OCI-LY1 (cell line): ENCODE data around the gene TRAPPC3.

Experiments used
- H2AFZ ChIP-seq: fragments of 200-600 bp; sonication (generic), shearing (Covaris generic); 2 replicates; pipeline ENCODE4 v1.6.0; 2014; ENCODE audit warnings: antibody characterized with exemption, mild to moderate bottlenecking, low read length
- H3F3A ChIP-seq: fragments of 200-600 bp; sonication (generic), shearing (Covaris generic); 2 replicates; pipeline ENCODE4 v1.6.0; 2014; ENCODE audit warnings: mild to moderate bottlenecking, antibody characterized with exemption, low read length, moderate library complexity; ENCODE audit not compliant: insufficient read depth
- H3K27ac ChIP-seq: fragments of 200-600 bp; sonication (generic); 2 replicates; pipeline ENCODE4 v1.5.1; 2014; ENCODE audit warnings: low read length, mixed run types, mild to moderate bottlenecking, low read depth; ENCODE audit not compliant: poor library complexity, severe bottlenecking
- H3K27me3 ChIP-seq: fragments of 200-600 bp; sonication (generic); 2 replicates; pipeline ENCODE4 v1.6.0; 2014; ENCODE audit warnings: antibody characterized with exemption, mild to moderate bottlenecking, low read length, moderate library complexity; ENCODE audit not compliant: insufficient read depth
- H3K36me3 ChIP-seq: fragments of 200-600 bp; sonication (generic); 2 replicates; pipeline ENCODE4 v1.6.1; 2014; ENCODE audit warnings: mild to moderate bottlenecking, antibody characterized with exemption, low read length, moderate library complexity, mixed read lengths; ENCODE audit not compliant: insufficient read depth
- H3K4me1 ChIP-seq: fragments of 200-600 bp; sonication (generic); 2 replicates; pipeline ENCODE4 v1.5.1; 2014; ENCODE audit warnings: mild to moderate bottlenecking, low read length, moderate library complexity; ENCODE audit not compliant: insufficient read depth, severe bottlenecking
- H3K4me2 ChIP-seq: fragments of 200-600 bp; sonication (generic), shearing (Covaris generic); 2 replicates; pipeline ENCODE4 v1.6.1; 2014; ENCODE audit warnings: low read length
- H3K4me3 ChIP-seq: fragments of 200-600 bp; sonication (generic); 2 replicates; pipeline ENCODE4 v1.5.1; 2014; ENCODE audit warnings: low read length, low read depth, mild to moderate bottlenecking, mixed read lengths; ENCODE audit not compliant: poor library complexity, severe bottlenecking
- H3K79me2 ChIP-seq: fragments of 200-600 bp; shearing (Covaris generic); 2 replicates; pipeline ENCODE4 v1.6.1; 2016; ENCODE audit warnings: mixed run types, low read length, mixed read lengths; ENCODE audit not compliant: insufficient read depth
- H3K9ac ChIP-seq: fragments of 200-600 bp; sonication (generic), shearing (Covaris generic); 2 replicates; pipeline ENCODE4 v1.6.1; 2014; ENCODE audit warnings: mild to moderate bottlenecking, low read length, mixed read lengths
- H3K9me2 ChIP-seq: fragments of 200-600 bp; sonication (generic), shearing (Covaris generic); 2 replicates; pipeline ENCODE4 v1.6.1; 2014; ENCODE audit warnings: low read depth, mild to moderate bottlenecking, low read length, mixed read lengths
- H3K9me3 ChIP-seq: fragments of 200-600 bp; shearing (Covaris generic); 2 replicates; pipeline ENCODE4 v1.6.1; 2014; ENCODE audit warnings: low read length, mixed read lengths
- H4K20me1 ChIP-seq: fragments of 200-600 bp; sonication (generic), shearing (Covaris generic); 2 replicates; pipeline ENCODE4 v1.6.0; 2016; ENCODE audit warnings: mild to moderate bottlenecking, low read length; ENCODE audit not compliant: insufficient read depth
- EZH2 ChIP-seq: fragments of 200-600 bp; sonication (generic), shearing (Covaris generic); IDR thresholded peaks from 2 replicates; pipeline ENCODE4 v1.8.0; 2017; ENCODE audit warnings: borderline replicate concordance, mixed run types, mild to moderate bottlenecking, antibody characterized with exemption, low read length, moderate library complexity, mixed read lengths
- TF ChIP-seq, protein P1 (sequence below): fragments of 200-600 bp; sonication (generic), shearing (Covaris generic); IDR thresholded peaks from 2 replicates; pipeline ENCODE4 v1.5.1; 2017; ENCODE audit warnings: mild to moderate bottlenecking, antibody characterized with exemption, low read length, moderate library complexity, mixed read lengths

Gene TRAPPC3

DNA sequence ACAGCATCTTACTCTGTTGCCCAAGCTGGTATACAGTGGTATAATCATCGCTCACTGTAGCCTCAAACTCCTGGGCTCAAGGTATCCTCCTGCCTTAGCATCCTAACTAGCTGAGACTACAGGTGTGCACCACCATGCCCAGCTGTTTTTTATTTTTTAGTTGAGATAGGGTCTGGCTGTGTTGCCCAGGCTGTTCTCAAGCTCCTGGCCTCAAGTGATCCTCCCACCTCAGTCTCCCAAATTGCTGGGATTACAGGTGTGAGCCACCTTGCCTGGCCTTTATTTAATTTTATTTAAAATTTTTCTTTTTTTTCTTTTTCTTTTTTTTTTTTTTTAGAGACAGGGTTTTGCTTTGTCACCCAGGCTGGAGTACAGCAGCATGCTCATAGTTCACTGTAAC lies 15.9 kb upstream of the TRAPPC3 start:
- no peak overlapping the region for H3K9ac ChIP-seq
- no peaks in the 10 kb centered on the region for H3K9me3 ChIP-seq
- H3K4me2 ChIP-seq = no peak overlapping the region
- TF ChIP-seq, protein P1, sequence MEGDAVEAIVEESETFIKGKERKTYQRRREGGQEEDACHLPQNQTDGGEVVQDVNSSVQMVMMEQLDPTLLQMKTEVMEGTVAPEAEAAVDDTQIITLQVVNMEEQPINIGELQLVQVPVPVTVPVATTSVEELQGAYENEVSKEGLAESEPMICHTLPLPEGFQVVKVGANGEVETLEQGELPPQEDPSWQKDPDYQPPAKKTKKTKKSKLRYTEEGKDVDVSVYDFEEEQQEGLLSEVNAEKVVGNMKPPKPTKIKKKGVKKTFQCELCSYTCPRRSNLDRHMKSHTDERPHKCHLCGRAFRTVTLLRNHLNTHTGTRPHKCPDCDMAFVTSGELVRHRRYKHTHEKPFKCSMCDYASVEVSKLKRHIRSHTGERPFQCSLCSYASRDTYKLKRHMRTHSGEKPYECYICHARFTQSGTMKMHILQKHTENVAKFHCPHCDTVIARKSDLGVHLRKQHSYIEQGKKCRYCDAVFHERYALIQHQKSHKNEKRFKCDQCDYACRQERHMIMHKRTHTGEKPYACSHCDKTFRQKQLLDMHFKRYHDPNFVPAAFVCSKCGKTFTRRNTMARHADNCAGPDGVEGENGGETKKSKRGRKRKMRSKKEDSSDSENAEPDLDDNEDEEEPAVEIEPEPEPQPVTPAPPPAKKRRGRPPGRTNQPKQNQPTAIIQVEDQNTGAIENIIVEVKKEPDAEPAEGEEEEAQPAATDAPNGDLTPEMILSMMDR = no peak
- no peak for TF ChIP-seq EZH2
- peaks cover 11% of the 10 kb centered on the region; the same call in 1 of the 2 replicates for H3K36me3 ChIP-seq
- H3K4me3 ChIP-seq = no peak overlapping the region
- H3K79me2 ChIP-seq = peaks cover 22% of the 10 kb centered on the region
- no peak overlapping the region for H2AFZ ChIP-seq
- no peaks in the 10 kb centered on the region for H3K27me3 ChIP-seq
- peaks cover 73% of the 10 kb centered on the region for H3K4me1 ChIP-seq
- no peaks in the 10 kb centered on the region for H4K20me1 ChIP-seq
- H3F3A ChIP-seq = no peaks in the 10 kb centered on the region
- no peaks in the 10 kb centered on the region for H3K9me2 ChIP-seq
- H3K27ac ChIP-seq = no peak overlapping the region

DNA sequence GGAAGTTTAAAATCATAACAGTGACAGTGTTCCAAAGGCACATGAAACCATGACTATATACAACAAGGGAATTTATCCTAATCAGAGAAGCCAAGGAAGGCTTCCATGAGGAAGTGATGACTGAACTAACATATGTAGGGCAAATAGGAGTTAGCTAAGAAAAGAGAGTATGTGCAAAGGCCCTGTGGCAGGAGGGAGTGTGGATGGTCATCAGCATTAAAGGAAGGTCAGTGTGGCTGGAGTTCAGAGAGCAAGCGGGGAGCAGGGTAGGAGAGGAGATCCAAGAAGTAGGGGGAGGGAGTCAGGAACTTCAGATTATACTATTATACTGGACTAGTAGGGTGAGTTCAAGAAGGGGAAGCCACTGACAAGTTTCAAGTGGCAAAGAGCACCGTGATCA lies 15.1 kb upstream of the TRAPPC3 start:
- no peak overlapping the region for H3K4me3 ChIP-seq
- no peaks in the 10 kb centered on the region for H4K20me1 ChIP-seq
- H3K79me2 ChIP-seq = peaks cover 28% of the 10 kb centered on the region
- H3K9me3 ChIP-seq = no peaks in the 10 kb centered on the region
- peak overlapping the region; percentile 16 for H3K27ac ChIP-seq
- peaks cover 8% of the 10 kb centered on the region; the same call in 1 of the 2 replicates for H3K36me3 ChIP-seq
- no peak overlapping the region for H3K4me2 ChIP-seq
- no peaks in the 10 kb centered on the region for H3K9me2 ChIP-seq
- TF ChIP-seq EZH2 = no peak
- TF ChIP-seq, protein P1 = no peak
- H3K9ac ChIP-seq = no peak overlapping the region
- no peak overlapping the region for H2AFZ ChIP-seq
- H3K27me3 ChIP-seq = no peaks in the 10 kb centered on the region
- no peaks in the 10 kb centered on the region for H3F3A ChIP-seq
- peaks cover 80% of the 10 kb centered on the region for H3K4me1 ChIP-seq

GRCh38 chr1:36163426-36163825 lies 14.1 kb upstream of the TRAPPC3 start:
- H3K4me3 ChIP-seq = no peak overlapping the region
- no peaks in the 10 kb centered on the region for H3K27me3 ChIP-seq
- H4K20me1 ChIP-seq = no peaks in the 10 kb centered on the region
- H3K4me1 ChIP-seq = peaks cover 88% of the 10 kb centered on the region
- no peaks in the 10 kb centered on the region for H3K9me3 ChIP-seq
- H3K27ac ChIP-seq = peak overlapping the region; percentile 85
- TF ChIP-seq EZH2 = no peak
- TF ChIP-seq, protein P1 = no peak
- no peak overlapping the region for H3K4me2 ChIP-seq
- no peaks in the 10 kb centered on the region for H3K9me2 ChIP-seq
- no peak overlapping the region for H3K9ac ChIP-seq
- H3K79me2 ChIP-seq = peaks cover 34% of the 10 kb centered on the region
- no peak overlapping the region for H2AFZ ChIP-seq
- no peaks in the 10 kb centered on the region for H3F3A ChIP-seq
- peaks cover 8% of the 10 kb centered on the region; the same call in 1 of the 2 replicates for H3K36me3 ChIP-seq
